IMR-90 (cell line): Measurements from ENCODE around the gene PFKFB2. TPM values are rescaled to one million over a fixed set of nuclear protein-coding genes. Genes with fewer than 3 reads are reported as not detected.

ENCODE experiments used
- ATAC-seq: fragments of 200-7000 bp; cut with Tn5 transposase; 2 replicates; pipeline ENCODE4 v1.9.1; 2020; ENCODE audit warnings: low read depth, mild to moderate bottlenecking, moderate library complexity
- BruUV-seq: library from RNA; stranded (reverse); fragments of 400-500 nt; replicated peaks from 2 replicates; lab custom pipeline; 2021; lab: Mats Ljungman, UMichigan
- CTCF ChIA-PET: fragments of 300-600 bp; formaldehyde crosslinking; extraction: SDS; loops from one replicate; lab custom pipeline; 2021; ENCODE audit warnings: antibody characterized with exemption; lab: Yijun Ruan, JAX
- POLR2A ChIA-PET: fragments of 300-600 bp; sonication (Branson Sonifier 250); formaldehyde crosslinking; loops from one replicate; lab custom pipeline; 2022; ENCODE audit warnings: antibody characterized with exemption; ENCODE audit not compliant: unreplicated experiment; lab: Charles Lee
- DNase-seq: peaks from one replicate; pipeline ENCODE4 v3.0.0; 2013
- H2AFZ ChIP-seq: replicated peaks from 2 replicates; pipeline ENCODE3; 2013; ENCODE audit warnings: low read length, mild to moderate bottlenecking; ENCODE audit not compliant: poor library complexity
- H2AK5ac ChIP-seq: 2 replicates; pipeline ENCODE4 v1.6.1; 2013; ENCODE audit warnings: low read depth, low read length, inconsistent platforms
- H2AK9ac ChIP-seq: replicated peaks from 2 replicates; pipeline ENCODE3; 2013; ENCODE audit warnings: mild to moderate bottlenecking, low read depth, low read length, moderate library complexity; ENCODE audit not compliant: poor library complexity
- H2BK120ac ChIP-seq: 2 replicates; pipeline ENCODE4 v1.6.1; 2013; ENCODE audit warnings: low read depth, low read length, inconsistent platforms
- H2BK15ac ChIP-seq: 3 replicates; pipeline ENCODE4 v1.6.1; 2013; ENCODE audit warnings: low read depth, low read length, inconsistent platforms
- H2BK20ac ChIP-seq: 2 replicates; pipeline ENCODE4 v1.6.1; 2013; ENCODE audit warnings: low read depth, mild to moderate bottlenecking, inconsistent platforms, low read length, moderate library complexity
- H2BK5ac ChIP-seq: 2 replicates; pipeline ENCODE4 v1.6.1; 2013; ENCODE audit warnings: mild to moderate bottlenecking, low read depth, low read length, inconsistent platforms; ENCODE audit not compliant: poor library complexity, severe bottlenecking
- H3K14ac ChIP-seq: replicated peaks from 2 replicates; pipeline ENCODE4 v1.6.1; 2013; ENCODE audit warnings: low read depth, low read length, inconsistent platforms
- H3K18ac ChIP-seq: 2 replicates; pipeline ENCODE4 v1.6.1; 2013; ENCODE audit warnings: low read depth, low read length, control low read depth
- H3K23ac ChIP-seq: 2 replicates; pipeline ENCODE4 v1.6.1; 2013; ENCODE audit warnings: low read depth, low read length, inconsistent platforms
- H3K27ac ChIP-seq: 2 replicates; pipeline ENCODE4 v1.5.1; 2013; ENCODE audit warnings: mild to moderate bottlenecking, control low read depth, low read length; ENCODE audit not compliant: insufficient read depth
- H3K27me3 ChIP-seq: 2 replicates; pipeline ENCODE4 v1.6.1; 2013; ENCODE audit warnings: low read length; ENCODE audit not compliant: control insufficient read depth, insufficient read depth
- H3K36me3 ChIP-seq: 2 replicates; pipeline ENCODE4 v1.6.1; 2013; ENCODE audit warnings: low read length, mixed read lengths; ENCODE audit not compliant: control insufficient read depth, insufficient read depth
- H3K4ac ChIP-seq: 2 replicates; pipeline ENCODE4 v1.6.1; 2013; ENCODE audit warnings: low read depth, low read length, inconsistent platforms
- H3K4me1 ChIP-seq: 2 replicates; pipeline ENCODE4 v1.6.1; 2013; ENCODE audit warnings: low read length, mixed read lengths; ENCODE audit not compliant: control insufficient read depth, insufficient read depth
- H3K4me2 ChIP-seq: 2 replicates; pipeline ENCODE4 v1.6.1; 2013; ENCODE audit warnings: low read depth, mild to moderate bottlenecking, control low read depth, low read length, moderate library complexity
- H3K4me3 ChIP-seq: 2 replicates; pipeline ENCODE4 v1.5.1; 2013; ENCODE audit warnings: low read depth, mild to moderate bottlenecking, control low read depth, low read length, moderate library complexity; ENCODE audit not compliant: insufficient read depth
- H3K56ac ChIP-seq: 2 replicates; pipeline ENCODE4 v1.6.1; 2013; ENCODE audit warnings: low read length, inconsistent platforms; ENCODE audit not compliant: insufficient read depth; ENCODE audit errors: extremely low read depth
- H3K79me1 ChIP-seq, 2 experiments: 2 replicates each; pipeline ENCODE4 v1.6.1; 2013; ENCODE audit warnings: low read length in 2 of 2, inconsistent platforms in 1 of 2, low read depth in 1 of 2
- H3K9ac ChIP-seq: 2 replicates; pipeline ENCODE4 v1.6.1; 2013; ENCODE audit warnings: low read depth, low read length, control low read depth
- H3K9me1 ChIP-seq: 2 replicates; pipeline ENCODE4 v1.6.1; 2013; ENCODE audit warnings: low read length, inconsistent platforms; ENCODE audit not compliant: insufficient read depth
- H3K9me3 ChIP-seq: 2 replicates; pipeline ENCODE4 v1.6.1; 2013; ENCODE audit warnings: low read length; ENCODE audit not compliant: control insufficient read depth, insufficient read depth
- H4K20me1 ChIP-seq: 2 replicates; pipeline ENCODE4 v1.6.1; 2013; ENCODE audit warnings: low read length, inconsistent platforms; ENCODE audit not compliant: insufficient read depth
- H4K5ac ChIP-seq: 2 replicates; pipeline ENCODE4 v1.6.1; 2013; ENCODE audit warnings: mild to moderate bottlenecking, low read depth, low read length, control low read depth
- H4K8ac ChIP-seq, 2 experiments: 2 replicates each; pipeline ENCODE4 v1.6.1; 2013; ENCODE audit warnings: low read depth in 2 of 2, low read length in 2 of 2, control low read depth in 1 of 2, inconsistent platforms in 1 of 2
- H4K91ac ChIP-seq: 2 replicates; pipeline ENCODE4 v1.6.1; 2013; ENCODE audit warnings: low read depth, low read length, inconsistent platforms; ENCODE audit not compliant: insufficient read depth
- CEBPB ChIP-seq: IDR thresholded peaks from 2 replicates; pipeline ENCODE4 v1.6.1; 2012; ENCODE audit warnings: low read depth, low read length, improper control_type of control experiment
- CHD1 ChIP-seq: IDR thresholded peaks from 2 replicates; pipeline ENCODE4 v1.6.1; 2012; ENCODE audit warnings: low read depth, low read length, improper control_type of control experiment
- CTCF ChIP-seq: conservative IDR thresholded peaks from 2 replicates; pipeline ENCODE4 v1.5.1; 2012; ENCODE audit warnings: mild to moderate bottlenecking, low read depth, low read length, improper control_type of control experiment
- ELK1 ChIP-seq: fragments of 150-350 bp; IDR thresholded peaks from 2 replicates; pipeline ENCODE4 v1.6.1; 2016; ENCODE audit warnings: low read depth, mild to moderate bottlenecking, low read length, moderate library complexity, borderline replicate concordance
- FOS ChIP-seq: fragments of 150-350 bp; IDR thresholded peaks from 2 replicates; pipeline ENCODE4 v1.6.1; 2016; ENCODE audit warnings: low read depth, low read length
- MAZ ChIP-seq: IDR thresholded peaks from 2 replicates; pipeline ENCODE4 v1.6.1; 2012; ENCODE audit warnings: low read depth, mild to moderate bottlenecking, low read length, improper control_type of control experiment, moderate library complexity, borderline replicate concordance
- MXI1 ChIP-seq: IDR thresholded peaks from 2 replicates; pipeline ENCODE4 v1.6.1; 2012; ENCODE audit warnings: low read depth, mild to moderate bottlenecking, low read length, moderate library complexity, borderline replicate concordance
- NFE2L2 ChIP-seq: fragments of 150-350 bp; IDR thresholded peaks from 2 replicates; pipeline ENCODE4 v1.6.1; 2016; ENCODE audit warnings: low read depth, mild to moderate bottlenecking, low read length
- POLR2A ChIP-seq: IDR thresholded peaks from 2 replicates; pipeline ENCODE4 v1.6.1; 2012; ENCODE audit warnings: mild to moderate bottlenecking, low read depth, low read length
- RAD21 ChIP-seq: IDR thresholded peaks from 2 replicates; pipeline ENCODE4 v1.6.1; 2012; ENCODE audit warnings: low read length, improper control_type of control experiment
- SMC3 ChIP-seq: fragments of 150-350 bp; IDR thresholded peaks from 2 replicates; pipeline ENCODE4 v1.6.1; 2016; ENCODE audit warnings: low read depth, mild to moderate bottlenecking, antibody characterized with exemption, low read length, moderate library complexity
- USF2 ChIP-seq: fragments of 150-350 bp; IDR thresholded peaks from 2 replicates; pipeline ENCODE4 v1.6.1; 2017; ENCODE audit warnings: mild to moderate bottlenecking, antibody characterized with exemption, low read length, low read depth
- WGBS, 2 experiments: methylation state at CpG; one replicate each; pipeline versions ENCODE4 v1.1.5 to v1.1.7; 2013; ENCODE audit warnings: missing lambda C conversion rate in 2 of 2; ENCODE audit not compliant: insufficient read length in 1 of 2; ENCODE audit errors: extremely low coverage in 2 of 2; 5-methylcytosine and 5-hydroxymethylcytosine counted together
- dilution Hi-C: fragments of 300-500 bp; cut with HindIII; formaldehyde crosslinking; loops from one replicate; pipeline ENCODE4 v1.14.3; 2018; ENCODE audit warnings: low sequenced_read_pairs; ENCODE audit not compliant: unreplicated experiment
- in situ Hi-C: fragments of 300-500 bp; cut with MboI; formaldehyde crosslinking; loops from 3 replicates; pipeline ENCODE4 v1.14.3; 2019; ENCODE audit warnings: low sequenced_read_pairs, inconsistent platforms, mixed read lengths
- intact Hi-C: fragments of 100-400 bp; cut with micrococcal nuclease; formaldehyde crosslinking; loops from 2 replicates; pipeline ENCODE4 v1.10.0; 2022
- polyA plus RNA-seq, 3 experiments: library from polyadenylated mRNA; depleted of rRNA; stranded (reverse); fragments of >200 nt; gene quantifications; 2 replicates each; pipeline ENCODE4 v1.2.3, GENCODE V29; 2012; ENCODE audit warnings: low replicate concordance in 1 of 3
- total RNA-seq: library from RNA; depleted of rRNA; stranded (reverse); fragments of >200 nt; gene quantifications from 2 replicates; pipeline ENCODE4 v1.2.3, GENCODE V29; 2012

Gene PFKFB2
- total and polyA plus RNA-seq, 2 of the 4 experiments (the other 2 are of a cell fraction) = 0.62 to 1.3 TPM

- H3K4me1 ChIP-seq = peaks cover 4% of the 10 kb centered on the region; the same call in 1 of the 2 replicates
- ChIA-PET POLR2A (no interaction called here), CTCF (interaction anchor here (0.8 to 1.2 kb wide), 5 partner anchors 17 to 355 kb away, joined by 3 to 5 read pairs (median 4); partner anchors contain the start of gene C1orf116)
- no peak overlapping the region for H3K4ac ChIP-seq
- H3K27ac ChIP-seq = no peak overlapping the region; the same call in 1 of the 2 replicates
- H3K14ac ChIP-seq = peak overlapping the region; percentile 88
- H3K27me3 ChIP-seq = peaks cover 4% of the 10 kb centered on the region; the same call in 1 of the 2 replicates
- peak overlapping the region; percentile 81; the same call in 1 of the 2 replicates for H3K23ac ChIP-seq
- TF ChIP-seq ELK1 (no peak), USF2 (no peak), CEBPB (no peak), MXI1 (no peak), RAD21 (peak; percentile 44), CTCF (peak; percentile 72), FOS (no peak), CHD1 (no peak), NFE2L2 (no peak), MAZ (0 out of 2 replicates have a peak, but pooled peaks have one; percentile 9), SMC3 (peak; percentile 46), POLR2A (no peak)
- H3K9ac ChIP-seq = peak overlapping the region; percentile 91; the same call in 1 of the 2 replicates
- peak overlapping the region in 1 of 2 experiments; percentile 82; a peak in 2 of 4 replicates for H4K8ac ChIP-seq
- no peak overlapping the region for H2AFZ ChIP-seq
- peaks cover 10% of the 10 kb centered on the region; the same call in 1 of the 2 replicates for H4K20me1 ChIP-seq
- H3K9me1 ChIP-seq = peaks cover 7% of the 10 kb centered on the region
- peak overlapping the region; percentile 95 for H3K4me2 ChIP-seq
- DNase-seq = peak; percentile 53
- ATAC-seq = peak; percentile 37
- dilution Hi-C loops (no loop called here), in situ Hi-C loops (no loop called here), intact Hi-C loops (loop anchor here (1.0 to 2.0 kb wide), 2 partner anchors 27 to 449 kb away; no protein-coding TSS in a partner anchor)
- no peak overlapping the region for H4K91ac ChIP-seq
- H2AK9ac ChIP-seq = peak overlapping the region; percentile 76
- peaks cover 13 to 34% of the 10 kb centered on the region in 2 experiments for H3K79me1 ChIP-seq
- H3K18ac ChIP-seq = no peak overlapping the region; the same call in 1 of the 2 replicates
- WGBS, 2 experiments = 20% methylated on average over 1 of the region's 6 CpGs; no CpG with 5 or more reads in 1 of the 2 experiments
- no peak overlapping the region for H2BK20ac ChIP-seq
- no peak overlapping the region for H4K5ac ChIP-seq
- H3K56ac ChIP-seq = peak overlapping the region; percentile 70; the same call in 1 of the 2 replicates
- no peaks in the 10 kb centered on the region for H3K9me3 ChIP-seq
- peaks cover 7% of the 10 kb centered on the region for H3K36me3 ChIP-seq
- no peak overlapping the region for H2BK120ac ChIP-seq
- BruUV-seq = no TSS peak
- peak overlapping the region; percentile 97 for H3K4me3 ChIP-seq
- no peak overlapping the region for H2AK5ac ChIP-seq
- peak overlapping the region; percentile 63 for H2BK5ac ChIP-seq
- H2BK15ac ChIP-seq = no peak overlapping the region
Measured at GRCh38 chr1:207049974-207050391, 3.1 kb upstream of the PFKFB2 start.
